IMR-90 (cell line): Measurements from ENCODE around the gene TIMM50. TPM values are rescaled to one million over a fixed set of nuclear protein-coding genes. Genes with fewer than 3 reads are reported as not detected.

Source experiments
- ATAC-seq: fragments of 200-7000 bp; cut with Tn5 transposase; 2 replicates; pipeline ENCODE4 v1.9.1; 2020; ENCODE audit warnings: low read depth, mild to moderate bottlenecking, moderate library complexity
- BruUV-seq: library from RNA; stranded (reverse); fragments of 400-500 nt; replicated peaks from 2 replicates; lab custom pipeline; 2021; lab: Mats Ljungman, UMichigan
- CTCF ChIA-PET: fragments of 300-600 bp; formaldehyde crosslinking; extraction: SDS; loops from one replicate; lab custom pipeline; 2021; ENCODE audit warnings: antibody characterized with exemption; lab: Yijun Ruan, JAX
- POLR2A ChIA-PET: fragments of 300-600 bp; sonication (Branson Sonifier 250); formaldehyde crosslinking; loops from one replicate; lab custom pipeline; 2022; ENCODE audit warnings: antibody characterized with exemption; ENCODE audit not compliant: unreplicated experiment; lab: Charles Lee
- DNase-seq: peaks from one replicate; pipeline ENCODE4 v3.0.0; 2013
- H2AFZ ChIP-seq: replicated peaks from 2 replicates; pipeline ENCODE3; 2013; ENCODE audit warnings: low read length, mild to moderate bottlenecking; ENCODE audit not compliant: poor library complexity
- H2AK5ac ChIP-seq: 2 replicates; pipeline ENCODE4 v1.6.1; 2013; ENCODE audit warnings: low read depth, low read length, inconsistent platforms
- H2AK9ac ChIP-seq: replicated peaks from 2 replicates; pipeline ENCODE3; 2013; ENCODE audit warnings: mild to moderate bottlenecking, low read depth, low read length, moderate library complexity; ENCODE audit not compliant: poor library complexity
- H2BK120ac ChIP-seq: 2 replicates; pipeline ENCODE4 v1.6.1; 2013; ENCODE audit warnings: low read depth, low read length, inconsistent platforms
- H2BK15ac ChIP-seq: 3 replicates; pipeline ENCODE4 v1.6.1; 2013; ENCODE audit warnings: low read depth, low read length, inconsistent platforms
- H2BK20ac ChIP-seq: 2 replicates; pipeline ENCODE4 v1.6.1; 2013; ENCODE audit warnings: low read depth, mild to moderate bottlenecking, inconsistent platforms, low read length, moderate library complexity
- H2BK5ac ChIP-seq: 2 replicates; pipeline ENCODE4 v1.6.1; 2013; ENCODE audit warnings: mild to moderate bottlenecking, low read depth, low read length, inconsistent platforms; ENCODE audit not compliant: poor library complexity, severe bottlenecking
- H3K14ac ChIP-seq: replicated peaks from 2 replicates; pipeline ENCODE4 v1.6.1; 2013; ENCODE audit warnings: low read depth, low read length, inconsistent platforms
- H3K18ac ChIP-seq: 2 replicates; pipeline ENCODE4 v1.6.1; 2013; ENCODE audit warnings: low read depth, low read length, control low read depth
- H3K23ac ChIP-seq: 2 replicates; pipeline ENCODE4 v1.6.1; 2013; ENCODE audit warnings: low read depth, low read length, inconsistent platforms
- H3K27ac ChIP-seq: 2 replicates; pipeline ENCODE4 v1.5.1; 2013; ENCODE audit warnings: mild to moderate bottlenecking, control low read depth, low read length; ENCODE audit not compliant: insufficient read depth
- H3K27me3 ChIP-seq: 2 replicates; pipeline ENCODE4 v1.6.1; 2013; ENCODE audit warnings: low read length; ENCODE audit not compliant: control insufficient read depth, insufficient read depth
- H3K36me3 ChIP-seq: 2 replicates; pipeline ENCODE4 v1.6.1; 2013; ENCODE audit warnings: low read length, mixed read lengths; ENCODE audit not compliant: control insufficient read depth, insufficient read depth
- H3K4ac ChIP-seq: 2 replicates; pipeline ENCODE4 v1.6.1; 2013; ENCODE audit warnings: low read depth, low read length, inconsistent platforms
- H3K4me1 ChIP-seq: 2 replicates; pipeline ENCODE4 v1.6.1; 2013; ENCODE audit warnings: low read length, mixed read lengths; ENCODE audit not compliant: control insufficient read depth, insufficient read depth
- H3K4me2 ChIP-seq: 2 replicates; pipeline ENCODE4 v1.6.1; 2013; ENCODE audit warnings: low read depth, mild to moderate bottlenecking, control low read depth, low read length, moderate library complexity
- H3K4me3 ChIP-seq: 2 replicates; pipeline ENCODE4 v1.5.1; 2013; ENCODE audit warnings: low read depth, mild to moderate bottlenecking, control low read depth, low read length, moderate library complexity; ENCODE audit not compliant: insufficient read depth
- H3K56ac ChIP-seq: 2 replicates; pipeline ENCODE4 v1.6.1; 2013; ENCODE audit warnings: low read length, inconsistent platforms; ENCODE audit not compliant: insufficient read depth; ENCODE audit errors: extremely low read depth
- H3K79me1 ChIP-seq, 2 experiments: 2 replicates each; pipeline ENCODE4 v1.6.1; 2013; ENCODE audit warnings: low read length in 2 of 2, inconsistent platforms in 1 of 2, low read depth in 1 of 2
- H3K9ac ChIP-seq: 2 replicates; pipeline ENCODE4 v1.6.1; 2013; ENCODE audit warnings: low read depth, low read length, control low read depth
- H3K9me1 ChIP-seq: 2 replicates; pipeline ENCODE4 v1.6.1; 2013; ENCODE audit warnings: low read length, inconsistent platforms; ENCODE audit not compliant: insufficient read depth
- H3K9me3 ChIP-seq: 2 replicates; pipeline ENCODE4 v1.6.1; 2013; ENCODE audit warnings: low read length; ENCODE audit not compliant: control insufficient read depth, insufficient read depth
- H4K20me1 ChIP-seq: 2 replicates; pipeline ENCODE4 v1.6.1; 2013; ENCODE audit warnings: low read length, inconsistent platforms; ENCODE audit not compliant: insufficient read depth
- H4K5ac ChIP-seq: 2 replicates; pipeline ENCODE4 v1.6.1; 2013; ENCODE audit warnings: mild to moderate bottlenecking, low read depth, low read length, control low read depth
- H4K8ac ChIP-seq, 2 experiments: 2 replicates each; pipeline ENCODE4 v1.6.1; 2013; ENCODE audit warnings: low read depth in 2 of 2, low read length in 2 of 2, control low read depth in 1 of 2, inconsistent platforms in 1 of 2
- H4K91ac ChIP-seq: 2 replicates; pipeline ENCODE4 v1.6.1; 2013; ENCODE audit warnings: low read depth, low read length, inconsistent platforms; ENCODE audit not compliant: insufficient read depth
- BHLHE40 ChIP-seq: fragments of 150-350 bp; IDR thresholded peaks from 2 replicates; pipeline ENCODE4 v1.6.1; 2016; ENCODE audit warnings: mild to moderate bottlenecking, low read depth, low read length
- CEBPB ChIP-seq: IDR thresholded peaks from 2 replicates; pipeline ENCODE4 v1.6.1; 2012; ENCODE audit warnings: low read depth, low read length, improper control_type of control experiment
- CHD1 ChIP-seq: IDR thresholded peaks from 2 replicates; pipeline ENCODE4 v1.6.1; 2012; ENCODE audit warnings: low read depth, low read length, improper control_type of control experiment
- FOS ChIP-seq: fragments of 150-350 bp; IDR thresholded peaks from 2 replicates; pipeline ENCODE4 v1.6.1; 2016; ENCODE audit warnings: low read depth, low read length
- MAFK ChIP-seq: IDR thresholded peaks from 2 replicates; pipeline ENCODE4 v1.6.1; 2012; ENCODE audit warnings: low read depth, low read length, improper control_type of control experiment
- MAZ ChIP-seq: IDR thresholded peaks from 2 replicates; pipeline ENCODE4 v1.6.1; 2012; ENCODE audit warnings: low read depth, mild to moderate bottlenecking, low read length, improper control_type of control experiment, moderate library complexity, borderline replicate concordance
- MXI1 ChIP-seq: IDR thresholded peaks from 2 replicates; pipeline ENCODE4 v1.6.1; 2012; ENCODE audit warnings: low read depth, mild to moderate bottlenecking, low read length, moderate library complexity, borderline replicate concordance
- NFE2L2 ChIP-seq: fragments of 150-350 bp; IDR thresholded peaks from 2 replicates; pipeline ENCODE4 v1.6.1; 2016; ENCODE audit warnings: low read depth, mild to moderate bottlenecking, low read length
- POLR2A ChIP-seq: IDR thresholded peaks from 2 replicates; pipeline ENCODE4 v1.6.1; 2012; ENCODE audit warnings: mild to moderate bottlenecking, low read depth, low read length
- RAD21 ChIP-seq: IDR thresholded peaks from 2 replicates; pipeline ENCODE4 v1.6.1; 2012; ENCODE audit warnings: low read length, improper control_type of control experiment
- RCOR1 ChIP-seq: IDR thresholded peaks from 2 replicates; pipeline ENCODE4 v1.6.1; 2012; ENCODE audit warnings: mild to moderate bottlenecking, low read length, improper control_type of control experiment; ENCODE audit not compliant: insufficient replicate concordance
- RFX5 ChIP-seq: IDR thresholded peaks from 2 replicates; pipeline ENCODE4 v1.8.0; 2012; ENCODE audit warnings: low read depth, mild to moderate bottlenecking, low read length, moderate library complexity
- SMC3 ChIP-seq: fragments of 150-350 bp; IDR thresholded peaks from 2 replicates; pipeline ENCODE4 v1.6.1; 2016; ENCODE audit warnings: low read depth, mild to moderate bottlenecking, antibody characterized with exemption, low read length, moderate library complexity
- WGBS, 2 experiments: methylation state at CpG; one replicate each; pipeline versions ENCODE4 v1.1.5 to v1.1.7; 2013; ENCODE audit warnings: missing lambda C conversion rate in 2 of 2; ENCODE audit not compliant: insufficient read length in 1 of 2; ENCODE audit errors: extremely low coverage in 2 of 2; 5-methylcytosine and 5-hydroxymethylcytosine counted together
- dilution Hi-C: fragments of 300-500 bp; cut with HindIII; formaldehyde crosslinking; loops from one replicate; pipeline ENCODE4 v1.14.3; 2018; ENCODE audit warnings: low sequenced_read_pairs; ENCODE audit not compliant: unreplicated experiment
- in situ Hi-C: fragments of 300-500 bp; cut with MboI; formaldehyde crosslinking; loops from 3 replicates; pipeline ENCODE4 v1.14.3; 2019; ENCODE audit warnings: low sequenced_read_pairs, inconsistent platforms, mixed read lengths
- intact Hi-C: fragments of 100-400 bp; cut with micrococcal nuclease; formaldehyde crosslinking; loops from 2 replicates; pipeline ENCODE4 v1.10.0; 2022
- polyA plus RNA-seq, 3 experiments: library from polyadenylated mRNA; depleted of rRNA; stranded (reverse); fragments of >200 nt; gene quantifications; 2 replicates each; pipeline ENCODE4 v1.2.3, GENCODE V29; 2012; ENCODE audit warnings: low replicate concordance in 1 of 3
- total RNA-seq: library from RNA; depleted of rRNA; stranded (reverse); fragments of >200 nt; gene quantifications from 2 replicates; pipeline ENCODE4 v1.2.3, GENCODE V29; 2012
- TF ChIP-seq, protein P1 (sequence below): fragments of 150-350 bp; IDR thresholded peaks from 2 replicates; pipeline ENCODE4 v1.6.1; 2017; ENCODE audit warnings: mild to moderate bottlenecking, antibody characterized with exemption, low read length, low read depth
- TF ChIP-seq, protein P2 (sequence below): conservative IDR thresholded peaks from 2 replicates; pipeline ENCODE4 v1.5.1; 2012; ENCODE audit warnings: mild to moderate bottlenecking, low read depth, low read length, improper control_type of control experiment
- TF ChIP-seq, protein P3 (sequence below): fragments of 150-350 bp; IDR thresholded peaks from 2 replicates; pipeline ENCODE4 v1.6.1; 2016; ENCODE audit warnings: low read depth, mild to moderate bottlenecking, low read length, moderate library complexity, borderline replicate concordance

The TIMM50 gene
- total and polyA plus RNA-seq, 2 of the 4 experiments (the other 2 are of a cell fraction): 52.0 to 76.8 TPM

DNA sequence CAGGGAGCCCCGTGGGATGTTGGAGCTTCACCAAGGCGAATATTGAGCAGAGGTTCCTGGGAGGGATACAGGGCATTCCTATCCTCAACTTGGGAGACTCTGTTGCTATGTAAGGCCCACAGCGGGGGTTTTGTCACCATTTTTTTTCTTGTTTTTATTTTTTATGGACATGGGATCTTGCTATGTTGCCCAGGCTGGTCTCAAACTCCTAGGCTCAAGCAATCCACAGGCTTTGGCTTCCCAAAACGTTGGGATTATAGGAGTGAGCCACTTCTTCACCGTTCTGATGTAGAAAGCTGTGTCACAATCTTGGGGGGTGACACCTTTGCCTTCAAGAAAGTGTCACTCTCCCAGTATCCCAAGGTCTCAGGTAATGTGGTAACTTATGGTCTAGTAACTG, 20.7 kb downstream of the TIMM50 start:
- WGBS, 2 experiments: no CpG with 5 or more reads among the region's 5 CpGs

More for the DNA sequence above, 20.7 kb downstream of the TIMM50 start:
- no peak overlapping the region for H4K5ac ChIP-seq
- H3K4me2 ChIP-seq: no peak overlapping the region
- H3K36me3 ChIP-seq: no peaks in the 10 kb centered on the region
- no peak overlapping the region for H2BK15ac ChIP-seq
- H3K27ac ChIP-seq: no peak overlapping the region
- no peak overlapping the region for H2BK20ac ChIP-seq
- H3K9me3 ChIP-seq: no peaks in the 10 kb centered on the region
- H3K9me1 ChIP-seq: no peaks in the 10 kb centered on the region; the same call in 1 of the 2 replicates
- no peak overlapping the region for H3K14ac ChIP-seq
- H2AK9ac ChIP-seq: no peak overlapping the region
- no peak overlapping the region for H3K9ac ChIP-seq
- H4K91ac ChIP-seq: no peak overlapping the region
- intact Hi-C loops (no loop called here), in situ Hi-C loops (no loop called here), dilution Hi-C loops (no loop called here)
- no peak overlapping the region for H2BK120ac ChIP-seq
- peaks cover 3% of the 10 kb centered on the region; the same call in 1 of the 2 replicates for H3K4me1 ChIP-seq
- H3K27me3 ChIP-seq: peaks cover 46% of the 10 kb centered on the region
- POLR2A ChIA-PET: no interaction called here
- no peak overlapping the region for H2AFZ ChIP-seq
- no peak overlapping the region for H4K8ac ChIP-seq
- H3K4ac ChIP-seq: no peak overlapping the region
- H3K23ac ChIP-seq: no peak overlapping the region
- no peaks in the 10 kb centered on the region for H4K20me1 ChIP-seq
- no peak for TF ChIP-seq RCOR1
- no peak for TF ChIP-seq CHD1
- TF ChIP-seq MAZ: no peak
- TF ChIP-seq RFX5: no peak
- TF ChIP-seq SMC3: no peak
- no peak for TF ChIP-seq MAFK
- TF ChIP-seq, protein P1, sequence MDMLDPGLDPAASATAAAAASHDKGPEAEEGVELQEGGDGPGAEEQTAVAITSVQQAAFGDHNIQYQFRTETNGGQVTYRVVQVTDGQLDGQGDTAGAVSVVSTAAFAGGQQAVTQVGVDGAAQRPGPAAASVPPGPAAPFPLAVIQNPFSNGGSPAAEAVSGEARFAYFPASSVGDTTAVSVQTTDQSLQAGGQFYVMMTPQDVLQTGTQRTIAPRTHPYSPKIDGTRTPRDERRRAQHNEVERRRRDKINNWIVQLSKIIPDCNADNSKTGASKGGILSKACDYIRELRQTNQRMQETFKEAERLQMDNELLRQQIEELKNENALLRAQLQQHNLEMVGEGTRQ: no peak
- no peak for TF ChIP-seq FOS
- TF ChIP-seq BHLHE40: no peak
- no peak for TF ChIP-seq MXI1
- TF ChIP-seq CEBPB: no peak
- TF ChIP-seq POLR2A: no peak
- TF ChIP-seq NFE2L2: no peak
- TF ChIP-seq, protein P2, sequence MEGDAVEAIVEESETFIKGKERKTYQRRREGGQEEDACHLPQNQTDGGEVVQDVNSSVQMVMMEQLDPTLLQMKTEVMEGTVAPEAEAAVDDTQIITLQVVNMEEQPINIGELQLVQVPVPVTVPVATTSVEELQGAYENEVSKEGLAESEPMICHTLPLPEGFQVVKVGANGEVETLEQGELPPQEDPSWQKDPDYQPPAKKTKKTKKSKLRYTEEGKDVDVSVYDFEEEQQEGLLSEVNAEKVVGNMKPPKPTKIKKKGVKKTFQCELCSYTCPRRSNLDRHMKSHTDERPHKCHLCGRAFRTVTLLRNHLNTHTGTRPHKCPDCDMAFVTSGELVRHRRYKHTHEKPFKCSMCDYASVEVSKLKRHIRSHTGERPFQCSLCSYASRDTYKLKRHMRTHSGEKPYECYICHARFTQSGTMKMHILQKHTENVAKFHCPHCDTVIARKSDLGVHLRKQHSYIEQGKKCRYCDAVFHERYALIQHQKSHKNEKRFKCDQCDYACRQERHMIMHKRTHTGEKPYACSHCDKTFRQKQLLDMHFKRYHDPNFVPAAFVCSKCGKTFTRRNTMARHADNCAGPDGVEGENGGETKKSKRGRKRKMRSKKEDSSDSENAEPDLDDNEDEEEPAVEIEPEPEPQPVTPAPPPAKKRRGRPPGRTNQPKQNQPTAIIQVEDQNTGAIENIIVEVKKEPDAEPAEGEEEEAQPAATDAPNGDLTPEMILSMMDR: no peak
- TF ChIP-seq, protein P3, sequence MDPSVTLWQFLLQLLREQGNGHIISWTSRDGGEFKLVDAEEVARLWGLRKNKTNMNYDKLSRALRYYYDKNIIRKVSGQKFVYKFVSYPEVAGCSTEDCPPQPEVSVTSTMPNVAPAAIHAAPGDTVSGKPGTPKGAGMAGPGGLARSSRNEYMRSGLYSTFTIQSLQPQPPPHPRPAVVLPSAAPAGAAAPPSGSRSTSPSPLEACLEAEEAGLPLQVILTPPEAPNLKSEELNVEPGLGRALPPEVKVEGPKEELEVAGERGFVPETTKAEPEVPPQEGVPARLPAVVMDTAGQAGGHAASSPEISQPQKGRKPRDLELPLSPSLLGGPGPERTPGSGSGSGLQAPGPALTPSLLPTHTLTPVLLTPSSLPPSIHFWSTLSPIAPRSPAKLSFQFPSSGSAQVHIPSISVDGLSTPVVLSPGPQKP: no peak
- TF ChIP-seq RAD21: no peak
- H3K18ac ChIP-seq: no peak overlapping the region
- no peak overlapping the region for H2AK5ac ChIP-seq
- no peak overlapping the region for H2BK5ac ChIP-seq
- ATAC-seq: no peak
- no peak for DNase-seq
- CTCF ChIA-PET: no interaction called here
- H3K4me3 ChIP-seq: no peak overlapping the region
- no peak overlapping the region for H3K56ac ChIP-seq
- no peaks in the 10 kb centered on the region for H3K79me1 ChIP-seq
- BruUV-seq: no TSS peak
